HepG2 (cell line): ENCODE results near the gene ECD. TPM values are rescaled to one million over a fixed set of nuclear protein-coding genes. Genes with fewer than 3 reads are reported as not detected.

Experiments used
- MYC ChIP-seq: sonication (generic); formaldehyde crosslinking; IDR thresholded peaks from 2 replicates; pipeline ENCODE4 v1.9.0; 2021; ENCODE audit warnings: missing genetic modification reagents, borderline replicate concordance
- POLR2G ChIP-seq: fragments of 200-400 bp; formaldehyde crosslinking; IDR thresholded peaks from 2 replicates; pipeline ENCODE4 v1.6.1; 2018; ENCODE audit warnings: mild to moderate bottlenecking, low read depth, low read length, moderate library complexity
- RFX5 ChIP-seq: IDR thresholded peaks from 2 replicates; pipeline ENCODE4 v1.6.1; 2011; ENCODE audit warnings: low read depth, low read length, improper control_type of control experiment
- ZNF891 ChIP-seq: sonication (generic); formaldehyde crosslinking; IDR thresholded peaks from 2 replicates; pipeline ENCODE4 v1.5.0; 2020; ENCODE audit warnings: mild to moderate bottlenecking, missing genetic modification reagents
- polyA plus RNA-seq, 8 experiments: library from polyadenylated mRNA; depleted of rRNA in 3 of 8; stranded (reverse) in 7 of 8; unstranded in 1 of 8; fragments of >200 nt; fragmentation: Illumina TruSeq in 4 of 8; extraction: Trizol in 4 of 8; gene quantifications; 2 replicates each; pipeline versions ENCODE4 v1.2.1 to v1.2.3, GENCODE V29; 2011 to 2016; ENCODE audit warnings: low read depth in 4 of 8, missing spikeins in 1 of 8, mixed read lengths in 1 of 8; ENCODE audit not compliant: insufficient read depth in 1 of 8
- total RNA-seq, 5 experiments: library from RNA; depleted of rRNA; stranded (reverse); fragments of >200 nt; fragmentation: Illumina TruSeq; extraction: Trizol; gene quantifications; 2 replicates each; pipeline ENCODE4 v1.2.3, GENCODE V29; 2016; ENCODE audit warnings: low read depth in 1 of 5
- TF ChIP-seq, protein P1 (sequence below), 2 experiments: fragments of 450-650 bp in 1 of 2; sonication (generic) in 1 of 2; formaldehyde crosslinking in 1 of 2; IDR thresholded peaks; 2 replicates each; pipeline versions ENCODE4 v1.6.1 to v1.8.0; 2016 to 2022; ENCODE audit warnings: antibody characterized with exemption in 1 of 2, mild to moderate bottlenecking in 1 of 2, missing genetic modification reagents in 1 of 2
- TF ChIP-seq, protein P2 (sequence below): sonication (generic); formaldehyde crosslinking; IDR thresholded peaks from 2 replicates; pipeline ENCODE4 v1.5.0; 2020; ENCODE audit warnings: mild to moderate bottlenecking, missing genetic modification reagents, moderate library complexity
- TF ChIP-seq, protein P3 (sequence below): sonication (generic); formaldehyde crosslinking; IDR thresholded peaks from 2 replicates; pipeline ENCODE4 v1.4.0; 2020; ENCODE audit warnings: mild to moderate bottlenecking, missing genetic modification reagents, borderline replicate concordance
- TF ChIP-seq, protein P4 (sequence below): sonication (generic); formaldehyde crosslinking; IDR thresholded peaks from 2 replicates; pipeline ENCODE4 v1.5.1; 2020; ENCODE audit warnings: mild to moderate bottlenecking, missing genetic modification reagents, moderate library complexity

Gene ECD
- total and polyA plus RNA-seq, 2 of the 13 experiments (the other 11 are each of a cell fraction or from before 2014, with no cell fraction given) = 21.5 to 27.6 TPM

DNA sequence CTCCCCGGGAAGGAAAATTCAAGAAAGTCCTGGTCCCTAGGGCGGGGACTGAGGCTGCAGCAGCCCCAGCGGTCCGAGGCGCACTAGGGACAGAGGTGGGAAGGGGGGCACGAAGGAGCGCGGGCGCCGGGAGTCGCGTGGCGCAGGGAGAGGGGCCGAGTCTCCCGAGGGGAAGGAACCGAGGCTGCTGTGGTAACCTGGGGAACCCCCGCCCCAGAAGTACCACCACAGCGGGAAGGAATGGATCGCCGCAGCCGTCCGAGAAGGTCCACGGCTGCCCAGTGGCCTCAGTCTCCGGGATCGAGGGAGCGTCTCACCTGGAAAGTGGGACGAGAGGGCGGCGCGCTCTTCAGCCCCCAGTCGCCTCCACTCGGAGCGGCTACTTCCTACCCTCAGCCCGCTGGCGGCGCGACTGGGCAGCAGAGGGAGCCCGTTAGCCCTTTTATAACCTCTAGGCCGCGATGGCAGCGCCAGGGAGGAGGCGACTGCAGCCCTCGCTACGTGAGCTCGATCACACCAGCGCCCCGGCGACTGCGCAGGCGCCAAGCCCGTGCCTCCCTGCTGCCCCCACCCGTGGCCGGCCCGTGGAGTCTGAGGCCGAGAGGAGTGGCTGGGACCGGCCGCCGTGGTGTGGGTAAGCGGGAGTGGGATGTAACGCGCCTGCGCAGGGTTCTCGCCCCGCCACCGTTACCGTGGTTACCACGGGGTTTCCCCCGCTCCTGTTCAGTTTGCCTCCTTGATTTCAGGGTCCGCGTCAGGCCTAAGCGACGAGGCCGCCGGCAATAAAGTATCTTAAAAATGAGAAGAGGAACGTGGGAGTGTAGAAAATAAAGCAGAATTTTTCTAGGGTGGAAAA lies 71.1 kb downstream of the ECD start, which contains the start of gene P4HA1 (continued):
- TF ChIP-seq, protein P1, sequence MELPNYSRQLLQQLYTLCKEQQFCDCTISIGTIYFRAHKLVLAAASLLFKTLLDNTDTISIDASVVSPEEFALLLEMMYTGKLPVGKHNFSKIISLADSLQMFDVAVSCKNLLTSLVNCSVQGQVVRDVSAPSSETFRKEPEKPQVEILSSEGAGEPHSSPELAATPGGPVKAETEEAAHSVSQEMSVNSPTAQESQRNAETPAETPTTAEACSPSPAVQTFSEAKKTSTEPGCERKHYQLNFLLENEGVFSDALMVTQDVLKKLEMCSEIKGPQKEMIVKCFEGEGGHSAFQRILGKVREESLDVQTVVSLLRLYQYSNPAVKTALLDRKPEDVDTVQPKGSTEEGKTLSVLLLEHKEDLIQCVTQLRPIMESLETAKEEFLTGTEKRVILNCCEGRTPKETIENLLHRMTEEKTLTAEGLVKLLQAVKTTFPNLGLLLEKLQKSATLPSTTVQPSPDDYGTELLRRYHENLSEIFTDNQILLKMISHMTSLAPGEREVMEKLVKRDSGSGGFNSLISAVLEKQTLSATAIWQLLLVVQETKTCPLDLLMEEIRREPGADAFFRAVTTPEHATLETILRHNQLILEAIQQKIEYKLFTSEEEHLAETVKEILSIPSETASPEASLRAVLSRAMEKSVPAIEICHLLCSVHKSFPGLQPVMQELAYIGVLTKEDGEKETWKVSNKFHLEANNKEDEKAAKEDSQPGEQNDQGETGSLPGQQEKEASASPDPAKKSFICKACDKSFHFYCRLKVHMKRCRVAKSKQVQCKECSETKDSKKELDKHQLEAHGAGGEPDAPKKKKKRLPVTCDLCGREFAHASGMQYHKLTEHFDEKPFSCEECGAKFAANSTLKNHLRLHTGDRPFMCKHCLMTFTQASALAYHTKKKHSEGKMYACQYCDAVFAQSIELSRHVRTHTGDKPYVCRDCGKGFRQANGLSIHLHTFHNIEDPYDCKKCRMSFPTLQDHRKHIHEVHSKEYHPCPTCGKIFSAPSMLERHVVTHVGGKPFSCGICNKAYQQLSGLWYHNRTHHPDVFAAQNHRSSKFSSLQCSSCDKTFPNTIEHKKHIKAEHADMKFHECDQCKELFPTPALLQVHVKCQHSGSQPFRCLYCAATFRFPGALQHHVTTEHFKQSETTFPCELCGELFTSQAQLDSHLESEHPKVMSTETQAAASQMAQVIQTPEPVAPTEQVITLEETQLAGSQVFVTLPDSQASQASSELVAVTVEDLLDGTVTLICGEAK (IDR thresholded peaks at IDR 0.05) = no peak
- TF ChIP-seq, protein P1 (CRISPR knock-in tag; IDR thresholded peaks at IDR 0.05) = peak; percentile 58; the same call in 1 of the 2 replicates
- TF ChIP-seq ZNF891 (CRISPR knock-in tag) (peak; percentile 83; the same call in 1 of the 2 replicates), RFX5 (no peak), MYC (CRISPR knock-in tag) (peak; percentile 81; the same call in 1 of the 2 replicates), POLR2G (peak; percentile 100)
- TF ChIP-seq, protein P2, sequence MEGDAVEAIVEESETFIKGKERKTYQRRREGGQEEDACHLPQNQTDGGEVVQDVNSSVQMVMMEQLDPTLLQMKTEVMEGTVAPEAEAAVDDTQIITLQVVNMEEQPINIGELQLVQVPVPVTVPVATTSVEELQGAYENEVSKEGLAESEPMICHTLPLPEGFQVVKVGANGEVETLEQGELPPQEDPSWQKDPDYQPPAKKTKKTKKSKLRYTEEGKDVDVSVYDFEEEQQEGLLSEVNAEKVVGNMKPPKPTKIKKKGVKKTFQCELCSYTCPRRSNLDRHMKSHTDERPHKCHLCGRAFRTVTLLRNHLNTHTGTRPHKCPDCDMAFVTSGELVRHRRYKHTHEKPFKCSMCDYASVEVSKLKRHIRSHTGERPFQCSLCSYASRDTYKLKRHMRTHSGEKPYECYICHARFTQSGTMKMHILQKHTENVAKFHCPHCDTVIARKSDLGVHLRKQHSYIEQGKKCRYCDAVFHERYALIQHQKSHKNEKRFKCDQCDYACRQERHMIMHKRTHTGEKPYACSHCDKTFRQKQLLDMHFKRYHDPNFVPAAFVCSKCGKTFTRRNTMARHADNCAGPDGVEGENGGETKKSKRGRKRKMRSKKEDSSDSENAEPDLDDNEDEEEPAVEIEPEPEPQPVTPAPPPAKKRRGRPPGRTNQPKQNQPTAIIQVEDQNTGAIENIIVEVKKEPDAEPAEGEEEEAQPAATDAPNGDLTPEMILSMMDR (CRISPR knock-in tag) = peak; percentile 96
- TF ChIP-seq, protein P3, sequence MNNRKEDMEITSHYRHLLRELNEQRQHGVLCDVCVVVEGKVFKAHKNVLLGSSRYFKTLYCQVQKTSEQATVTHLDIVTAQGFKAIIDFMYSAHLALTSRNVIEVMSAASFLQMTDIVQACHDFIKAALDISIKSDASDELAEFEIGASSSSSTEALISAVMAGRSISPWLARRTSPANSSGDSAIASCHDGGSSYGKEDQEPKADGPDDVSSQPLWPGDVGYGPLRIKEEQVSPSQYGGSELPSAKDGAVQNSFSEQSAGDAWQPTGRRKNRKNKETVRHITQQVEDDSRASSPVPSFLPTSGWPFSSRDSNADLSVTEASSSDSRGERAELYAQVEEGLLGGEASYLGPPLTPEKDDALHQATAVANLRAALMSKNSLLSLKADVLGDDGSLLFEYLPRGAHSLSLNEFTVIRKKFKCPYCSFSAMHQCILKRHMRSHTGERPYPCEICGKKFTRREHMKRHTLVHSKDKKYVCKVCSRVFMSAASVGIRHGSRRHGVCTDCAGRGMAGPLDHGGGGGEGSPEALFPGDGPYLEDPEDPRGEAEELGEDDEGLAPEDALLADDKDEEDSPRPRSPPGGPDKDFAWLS (CRISPR knock-in tag) = no peak
- TF ChIP-seq, protein P4, sequence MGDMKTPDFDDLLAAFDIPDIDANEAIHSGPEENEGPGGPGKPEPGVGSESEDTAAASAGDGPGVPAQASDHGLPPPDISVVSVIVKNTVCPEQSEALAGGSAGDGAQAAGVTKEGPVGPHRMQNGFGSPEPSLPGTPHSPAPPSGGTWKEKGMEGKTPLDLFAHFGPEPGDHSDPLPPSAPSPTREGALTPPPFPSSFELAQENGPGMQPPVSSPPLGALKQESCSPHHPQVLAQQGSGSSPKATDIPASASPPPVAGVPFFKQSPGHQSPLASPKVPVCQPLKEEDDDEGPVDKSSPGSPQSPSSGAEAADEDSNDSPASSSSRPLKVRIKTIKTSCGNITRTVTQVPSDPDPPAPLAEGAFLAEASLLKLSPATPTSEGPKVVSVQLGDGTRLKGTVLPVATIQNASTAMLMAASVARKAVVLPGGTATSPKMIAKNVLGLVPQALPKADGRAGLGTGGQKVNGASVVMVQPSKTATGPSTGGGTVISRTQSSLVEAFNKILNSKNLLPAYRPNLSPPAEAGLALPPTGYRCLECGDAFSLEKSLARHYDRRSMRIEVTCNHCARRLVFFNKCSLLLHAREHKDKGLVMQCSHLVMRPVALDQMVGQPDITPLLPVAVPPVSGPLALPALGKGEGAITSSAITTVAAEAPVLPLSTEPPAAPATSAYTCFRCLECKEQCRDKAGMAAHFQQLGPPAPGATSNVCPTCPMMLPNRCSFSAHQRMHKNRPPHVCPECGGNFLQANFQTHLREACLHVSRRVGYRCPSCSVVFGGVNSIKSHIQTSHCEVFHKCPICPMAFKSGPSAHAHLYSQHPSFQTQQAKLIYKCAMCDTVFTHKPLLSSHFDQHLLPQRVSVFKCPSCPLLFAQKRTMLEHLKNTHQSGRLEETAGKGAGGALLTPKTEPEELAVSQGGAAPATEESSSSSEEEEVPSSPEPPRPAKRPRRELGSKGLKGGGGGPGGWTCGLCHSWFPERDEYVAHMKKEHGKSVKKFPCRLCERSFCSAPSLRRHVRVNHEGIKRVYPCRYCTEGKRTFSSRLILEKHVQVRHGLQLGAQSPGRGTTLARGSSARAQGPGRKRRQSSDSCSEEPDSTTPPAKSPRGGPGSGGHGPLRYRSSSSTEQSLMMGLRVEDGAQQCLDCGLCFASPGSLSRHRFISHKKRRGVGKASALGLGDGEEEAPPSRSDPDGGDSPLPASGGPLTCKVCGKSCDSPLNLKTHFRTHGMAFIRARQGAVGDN = peak; percentile 97
